Measurements from ENCODE around the gene MAPKAPK3.

MAPKAPK3 gene

GRCh38 chr3:50580683-50581458, 36.1 kb upstream of the MAPKAPK3 start:
- no peak for TF ChIP-seq JUND (IDR thresholded peaks at IDR 0.05; ENCODE audit: low read depth)
- DNase-seq (ENCODE audit: low read depth in 1 of 2, low spot score in 1 of 2), result no peak
- in situ Hi-C loops (cut with HindIII; ENCODE audit: low pct_unique_long_range_greater_than_20kb, low sequenced_read_pairs), result no loop called here

DNA sequence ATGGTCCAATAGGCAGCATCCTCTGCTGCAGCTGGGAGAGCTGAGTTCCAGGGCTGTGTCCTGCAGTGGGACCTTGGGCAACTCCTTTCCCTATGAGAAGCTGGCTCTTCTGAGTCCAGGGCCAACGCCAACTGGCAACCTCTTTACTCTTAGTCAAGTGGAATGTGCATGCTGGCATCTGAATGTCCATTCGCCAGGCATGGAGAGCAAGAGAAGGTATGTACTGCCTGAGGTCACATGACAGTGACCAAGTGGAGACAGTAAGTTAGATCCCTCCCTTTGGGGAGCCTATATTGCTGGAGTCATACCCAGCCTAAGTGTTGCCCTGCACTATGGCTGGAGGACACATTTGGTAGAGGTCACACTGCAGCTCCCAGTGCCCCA, 35.5 kb upstream of the MAPKAPK3 start:
- TF ChIP-seq JUND (IDR thresholded peaks at IDR 0.05; ENCODE audit: low read depth), result no peak
- in situ Hi-C loops (cut with HindIII; ENCODE audit: low pct_unique_long_range_greater_than_20kb, low sequenced_read_pairs), result no loop called here
- DNase-seq (ENCODE audit: low read depth in 1 of 2, low spot score in 1 of 2), result no peak

GRCh38 chr3:50582083-50582482, 34.9 kb upstream of the MAPKAPK3 start:
- no peak for TF ChIP-seq JUND (IDR thresholded peaks at IDR 0.05; ENCODE audit: low read depth)
- no peak for DNase-seq (ENCODE audit: low read depth in 1 of 2, low spot score in 1 of 2)
- in situ Hi-C loops (cut with HindIII; ENCODE audit: low pct_unique_long_range_greater_than_20kb, low sequenced_read_pairs), result no loop called here

DNA sequence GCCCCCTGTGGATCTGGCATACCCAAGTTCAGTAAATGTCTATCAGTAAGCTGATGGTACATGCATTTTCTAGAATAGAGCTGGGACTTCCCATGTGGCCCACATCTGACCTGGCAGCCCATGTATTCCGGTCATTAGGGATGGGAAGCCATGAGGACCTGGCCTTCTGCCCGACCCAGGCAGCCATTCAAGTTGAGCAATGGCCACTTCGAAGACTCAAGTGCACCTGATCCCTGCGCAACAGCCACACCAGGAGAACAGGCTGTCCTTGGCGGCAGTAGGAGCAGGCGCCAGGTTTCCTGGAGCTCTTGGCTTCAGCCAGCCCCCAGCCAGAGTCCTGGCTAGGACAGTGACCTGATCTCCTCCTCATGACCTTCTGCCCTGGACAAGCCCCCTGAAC, 33.1 kb upstream of the MAPKAPK3 start:
- TF ChIP-seq JUND (IDR thresholded peaks at IDR 0.05; ENCODE audit: low read depth), result no peak
- in situ Hi-C loops (cut with HindIII; ENCODE audit: low pct_unique_long_range_greater_than_20kb, low sequenced_read_pairs), result no loop called here
- DNase-seq (ENCODE audit: low read depth in 1 of 2, low spot score in 1 of 2), result no peak

DNA sequence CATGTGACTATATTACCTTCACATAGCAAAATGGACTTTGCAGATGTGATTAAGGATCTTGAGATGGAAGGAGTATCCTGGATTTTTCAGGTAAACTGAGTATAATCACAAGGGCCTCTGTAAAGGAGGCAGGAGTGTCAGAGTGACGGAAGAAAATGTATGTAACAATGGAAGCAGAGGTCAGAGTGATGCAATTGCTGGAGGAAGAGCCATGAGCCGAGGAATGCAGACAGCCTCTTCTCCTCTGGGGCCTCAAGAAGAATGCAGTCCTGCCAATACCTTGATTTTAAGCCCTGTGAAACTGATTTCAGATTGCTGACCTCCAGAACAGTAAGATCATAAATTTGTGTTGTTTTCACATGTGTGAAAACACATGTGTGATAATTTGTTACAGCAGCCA, 32.6 kb upstream of the MAPKAPK3 start:
- in situ Hi-C loops (cut with HindIII; ENCODE audit: low pct_unique_long_range_greater_than_20kb, low sequenced_read_pairs), result no loop called here

GRCh38 chr3:50585919-50586762, 30.8 kb upstream of the MAPKAPK3 start:
- TF ChIP-seq JUND (IDR thresholded peaks at IDR 0.05; ENCODE audit: low read depth), result no peak
- DNase-seq (ENCODE audit: low read depth in 1 of 2, low spot score in 1 of 2), result no peak
- in situ Hi-C loops (cut with HindIII; ENCODE audit: low pct_unique_long_range_greater_than_20kb, low sequenced_read_pairs), result no loop called here

More for the DNA sequence above, 32.6 kb upstream of the MAPKAPK3 start:
- no peak for TF ChIP-seq JUND (IDR thresholded peaks at IDR 0.05; ENCODE audit: low read depth)
- no peak for DNase-seq (ENCODE audit: low read depth in 1 of 2, low spot score in 1 of 2)

- no peak for DNase-seq (ENCODE audit: low read depth in 1 of 2, low spot score in 1 of 2)
- in situ Hi-C loops (cut with HindIII; ENCODE audit: low pct_unique_long_range_greater_than_20kb, low sequenced_read_pairs), result no loop called here
- TF ChIP-seq JUND (IDR thresholded peaks at IDR 0.05; ENCODE audit: low read depth), result no peak
Measured at GRCh38 chr3:50586763-50587070, 30.2 kb upstream of the MAPKAPK3 start.

GRCh38 chr3:50587373-50587772, 29.6 kb upstream of the MAPKAPK3 start:
- no peak for TF ChIP-seq JUND (IDR thresholded peaks at IDR 0.05; ENCODE audit: low read depth)
- DNase-seq (ENCODE audit: low read depth in 1 of 2, low spot score in 1 of 2), result no peak
- in situ Hi-C loops (cut with HindIII; ENCODE audit: low pct_unique_long_range_greater_than_20kb, low sequenced_read_pairs), result no loop called here

DNA sequence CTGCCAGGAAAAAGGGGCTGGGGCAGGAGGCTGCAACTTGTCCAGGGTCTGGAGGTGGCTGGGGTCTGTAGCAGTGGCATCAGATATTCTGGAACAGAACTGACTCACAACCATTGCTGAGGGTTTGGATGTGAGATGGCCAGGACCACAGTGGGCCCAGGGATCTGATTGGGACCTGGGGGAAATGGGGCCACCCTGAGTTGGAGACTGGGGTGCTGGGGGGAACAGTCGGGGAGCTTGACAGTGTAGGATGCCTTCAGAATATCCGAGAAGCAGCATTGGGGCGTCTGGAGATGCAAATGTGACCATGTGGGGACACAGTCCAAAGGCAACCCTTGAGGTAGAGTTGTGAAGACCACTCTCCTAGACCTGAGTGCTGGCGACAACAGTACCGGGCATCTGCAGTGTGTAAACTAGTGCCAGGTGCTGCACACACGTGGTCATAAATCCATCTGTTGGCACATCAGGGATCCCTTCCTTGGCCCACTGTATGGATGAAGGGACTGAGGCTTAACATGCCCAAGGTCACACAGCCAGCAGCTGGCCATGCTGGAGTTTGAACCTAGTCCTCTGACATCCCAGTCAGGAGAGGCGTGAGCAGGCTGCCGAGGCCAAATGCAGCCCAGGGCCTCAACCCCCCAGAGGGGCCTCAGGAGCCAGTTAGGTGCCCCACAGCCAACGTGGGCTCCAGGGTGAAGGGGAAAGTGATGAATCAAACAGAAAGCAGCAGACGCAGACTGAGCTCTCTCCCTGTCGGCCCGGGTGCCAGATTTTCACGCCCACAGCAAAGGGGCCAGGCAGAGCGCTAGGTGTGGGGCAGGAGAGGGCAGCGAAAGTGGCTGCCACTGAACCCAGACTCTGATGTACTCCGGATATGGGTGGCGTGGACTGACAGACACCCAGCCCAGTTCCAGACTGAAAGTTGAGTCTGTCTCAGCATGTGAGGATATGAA, 28.9 kb upstream of the MAPKAPK3 start:
- TF ChIP-seq JUND (IDR thresholded peaks at IDR 0.05; ENCODE audit: low read depth), result no peak
- in situ Hi-C loops (cut with HindIII; ENCODE audit: low pct_unique_long_range_greater_than_20kb, low sequenced_read_pairs), result no loop called here
- DNase-seq (ENCODE audit: low read depth in 1 of 2, low spot score in 1 of 2), result no peak

DNA sequence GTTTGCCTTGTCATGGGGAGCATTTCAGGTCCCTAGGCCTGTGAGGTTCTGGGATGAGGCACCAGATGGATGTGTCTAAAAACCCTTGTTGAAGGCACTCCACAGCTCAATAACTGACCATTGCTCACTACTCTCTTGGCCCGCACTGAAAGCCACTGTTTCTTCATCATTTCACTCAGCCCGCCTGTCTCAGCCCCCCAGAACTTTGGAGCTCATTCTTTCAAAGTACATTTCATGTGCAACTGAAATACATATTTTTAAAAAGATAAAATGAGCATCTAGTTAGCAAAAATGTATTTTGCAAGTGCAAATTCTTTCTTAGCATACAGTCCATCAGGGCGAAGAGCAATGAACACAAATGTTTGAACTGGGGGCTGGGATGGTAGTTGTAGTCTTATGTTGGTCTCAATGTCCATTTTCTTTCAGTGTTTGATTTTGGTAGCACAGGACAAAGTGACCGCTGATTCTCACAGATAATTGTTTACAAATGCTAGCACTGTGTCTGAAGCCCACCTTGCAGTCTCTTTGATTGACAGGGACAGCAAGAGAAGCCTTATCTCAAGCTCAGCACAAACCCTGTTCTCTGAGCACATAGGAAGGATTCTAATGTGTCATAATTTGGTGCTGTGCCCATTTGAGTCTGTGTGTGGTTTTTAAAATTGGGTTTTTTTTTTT, 28.1 kb upstream of the MAPKAPK3 start:
- no peak for DNase-seq (ENCODE audit: low read depth in 1 of 2, low spot score in 1 of 2)
- in situ Hi-C loops (cut with HindIII; ENCODE audit: low pct_unique_long_range_greater_than_20kb, low sequenced_read_pairs), result no loop called here
- no peak for TF ChIP-seq JUND (IDR thresholded peaks at IDR 0.05; ENCODE audit: low read depth)

GRCh38 chr3:50591196-50591741, 25.7 kb upstream of the MAPKAPK3 start:
- TF ChIP-seq JUND (IDR thresholded peaks at IDR 0.05; ENCODE audit: low read depth), result no peak
- in situ Hi-C loops (cut with HindIII; ENCODE audit: low pct_unique_long_range_greater_than_20kb, low sequenced_read_pairs), result no loop called here
- DNase-seq (ENCODE audit: low read depth in 1 of 2, low spot score in 1 of 2), result no peak

GRCh38 chr3:50592568-50592967, 24.4 kb upstream of the MAPKAPK3 start:
- TF ChIP-seq JUND (IDR thresholded peaks at IDR 0.05; ENCODE audit: low read depth), result no peak
- in situ Hi-C loops (cut with HindIII; ENCODE audit: low pct_unique_long_range_greater_than_20kb, low sequenced_read_pairs), result no loop called here
- DNase-seq (ENCODE audit: low read depth in 1 of 2, low spot score in 1 of 2), result peak in 1 of 2 experiments; percentile 74
